Sigmoid colon (tissue), 7 donors: ENCODE measurements around the gene VWA3A. TPM values are rescaled to one million over a fixed set of nuclear protein-coding genes. Genes with fewer than 3 reads are reported as not detected.

Experiments used
- DNase-seq: peaks from one replicate; pipeline ENCODE4 v3.0.0-alpha.2; 2019
- H3K27ac ChIP-seq, 4 donors: fragments of 200-600 bp; sonication (generic); one replicate each; pipeline ENCODE4 v1.5.1; 2016 to 2019; ENCODE audit warnings: mild to moderate bottlenecking in 1 of 4
- H3K27me3 ChIP-seq, 3 donors: fragments of 200-600 bp; sonication (generic); one replicate each; pipeline ENCODE4 v1.5.1; 2019; ENCODE audit warnings: mild to moderate bottlenecking in 1 of 3
- H3K36me3 ChIP-seq, 4 donors: fragments of 200-600 bp; sonication (generic); one replicate each; pipeline ENCODE4 v1.5.1; 2016 to 2019
- H3K4me1 ChIP-seq, 4 donors: fragments of 200-600 bp; sonication (generic); one replicate each; pipeline ENCODE4 v1.5.1; 2017 to 2019
- H3K4me3 ChIP-seq, 4 donors: fragments of 200-600 bp; sonication (generic); one replicate each; pipeline ENCODE4 v1.5.1; 2017 to 2019; ENCODE audit warnings: mild to moderate bottlenecking in 2 of 4, moderate library complexity in 1 of 4
- H3K9me3 ChIP-seq, 4 donors: fragments of 200-600 bp in 3 of 4; sonication (generic) in 3 of 4; one replicate each; pipeline versions ENCODE4 v1.5.1 to v1.6.1; 2013 to 2019
- CTCF ChIP-seq, 4 experiments: fragments of 450-650 bp in 3 of 4; fragments of 200-600 bp in 1 of 4; IDR thresholded peaks; one replicate each; pipeline ENCODE4 v1.5.1; 2016 to 2019; ENCODE audit warnings: antibody characterized with exemption in 4 of 4, mild to moderate bottlenecking in 3 of 4, moderate library complexity in 2 of 4
- EP300 ChIP-seq, 4 donors: sonication (generic); formaldehyde crosslinking; IDR thresholded peaks; one replicate each; pipeline ENCODE4 v1.6.1; 2017; ENCODE audit warnings: antibody characterized with exemption in 4 of 4
- POLR2A ChIP-seq, 2 donors: fragments of 450-650 bp; IDR thresholded peaks; one replicate each; pipeline ENCODE4 v1.6.1; 2016; ENCODE audit warnings: antibody characterized with exemption in 2 of 2, mild to moderate bottlenecking in 2 of 2, moderate library complexity in 2 of 2
- POLR2AphosphoS5 ChIP-seq, 4 donors: sonication (generic); formaldehyde crosslinking; IDR thresholded peaks; one replicate each; pipeline ENCODE4 v1.6.1; 2017; ENCODE audit warnings: antibody characterized with exemption in 4 of 4
- WGBS, 2 donors: extraction: QIAGEN DNeasy Blood & Tissue Kit; methylation state at CpG; one replicate each; pipeline ENCODE4 v1.1.7; 2013; 5-methylcytosine and 5-hydroxymethylcytosine counted together
- intact Hi-C: fragments of 100-400 bp; cut with DNase I; formaldehyde crosslinking; loops from one replicate; pipeline ENCODE4 v1.15.1; 2023
- polyA plus RNA-seq, 3 donors: library from polyadenylated mRNA; stranded (reverse); fragments of 200-250 nt; gene quantifications; one replicate each; pipeline ENCODE4 v1.2.3, GENCODE V29; 2013
- total RNA-seq, 4 donors: library from RNA; depleted of rRNA; stranded (reverse); fragments of >200 nt; gene quantifications; one replicate each; pipeline ENCODE4 v1.1.0, GENCODE V29; 2016
- donor health status: healthy with polysubstance abuse.
- donor health status: Bipolar disorder and iron deficiency.
- donor health status: healthy.

Gene VWA3A
- total and polyA plus RNA-seq, 7 donors = under 0.01 to 0.55 (median 0.07) TPM; not detected in 4

- DNase-seq = peak; percentile 88
- Histone ChIP-seq H3K27ac (peak overlapping the region; percentile 90 to 96 (median 93)), H3K9me3 (no peaks in the 10 kb centered on the region), H3K4me3 (no peak overlapping the region), H3K4me1 (peaks cover 0 to 35% (median 30%) of the 10 kb centered on the region in 4 donors), H3K36me3 (no peaks in the 10 kb centered on the region), H3K27me3 (no peaks in the 10 kb centered on the region)
- intact Hi-C loops = loop anchor here (1.0 to 5.0 kb wide), 3 partner anchors 102 to 236 kb away; partner anchors contain the start of genes PDZD9 and UQCRC2
- WGBS, 2 donors = 24 to 28% methylated on average over 8 of the region's 8 CpGs
- TF ChIP-seq POLR2A (IDR thresholded peaks at IDR 0.05) (no peak), EP300 (IDR thresholded peaks at IDR 0.05) (no peak), CTCF (IDR thresholded peaks at IDR 0.05) (peak in 3 of 4 experiments; percentile 76 to 86 (median 79)), POLR2AphosphoS5 (IDR thresholded peaks at IDR 0.05) (peak in 1 of 4 donors; percentile 7)
These were observed 96.5 kb downstream of the VWA3A start for GRCh38 chr16:22188595-22189442.

GRCh38 chr16:22189473-22190080, 97.2 kb downstream of the VWA3A start:
- intact Hi-C loops = loop anchor here (2.0 to 5.0 kb wide), 3 partner anchors 102 to 237 kb away; partner anchors contain the start of genes CDR2 and UQCRC2
- H3K36me3 ChIP-seq = no peaks in the 10 kb centered on the region
- WGBS, 2 donors = 1 to 2% methylated on average over 18 of the region's 18 CpGs
- no peaks in the 10 kb centered on the region for H3K27me3 ChIP-seq
- H3K27ac ChIP-seq = peak overlapping the region; percentile 90 to 96 (median 93)
- peaks cover 0 to 35% (median 30%) of the 10 kb centered on the region in 4 donors for H3K4me1 ChIP-seq
- TF ChIP-seq CTCF (IDR thresholded peaks at IDR 0.05) (no peak), EP300 (IDR thresholded peaks at IDR 0.05) (no peak), POLR2AphosphoS5 (IDR thresholded peaks at IDR 0.05) (no peak), POLR2A (IDR thresholded peaks at IDR 0.05) (no peak)
- peak; percentile 86 for DNase-seq
- H3K9me3 ChIP-seq = no peaks in the 10 kb centered on the region
- H3K4me3 ChIP-seq = peak overlapping the region; percentile 60 to 87 (median 66)

GRCh38 chr16:22190081-22190775, 97.9 kb downstream of the VWA3A start:
- Histone ChIP-seq H3K27ac (peak overlapping the region; percentile 90 to 96 (median 93)), H3K9me3 (no peaks in the 10 kb centered on the region), H3K4me1 (peaks cover 0 to 35% (median 30%) of the 10 kb centered on the region in 4 donors), H3K27me3 (no peaks in the 10 kb centered on the region), H3K4me3 (peak overlapping the region; percentile 60 to 87 (median 66)), H3K36me3 (no peaks in the 10 kb centered on the region)
- DNase-seq = peak; percentile 92
- intact Hi-C loops = loop anchor here (5.0 kb wide), 1 partner anchor 182 kb away; the partner anchor contains the start of gene CDR2
- WGBS, 2 donors = 0% methylated on average over 72 of the region's 72 CpGs
- TF ChIP-seq EP300 (IDR thresholded peaks at IDR 0.05) = peak in 1 of 4 donors; percentile 1
- peak; percentile 15 to 79 for TF ChIP-seq POLR2A (IDR thresholded peaks at IDR 0.05)
- no peak for TF ChIP-seq CTCF (IDR thresholded peaks at IDR 0.05)
- peak; percentile 62 to 88 (median 82) for TF ChIP-seq POLR2AphosphoS5 (IDR thresholded peaks at IDR 0.05)

- WGBS, 2 donors = 1% methylated on average over 43 of the region's 43 CpGs
- DNase-seq = peak; percentile 100
- Histone ChIP-seq H3K36me3 (no peaks in the 10 kb centered on the region), H3K4me3 (peak overlapping the region; percentile 35 to 87 (median 66)), H3K4me1 (peaks cover 0 to 36% (median 30%) of the 10 kb centered on the region in 4 donors), H3K27me3 (no peaks in the 10 kb centered on the region), H3K9me3 (no peaks in the 10 kb centered on the region), H3K27ac (peak overlapping the region; percentile 90 to 96 (median 93))
- peak; percentile 95 to 98 (median 96) for TF ChIP-seq POLR2AphosphoS5 (IDR thresholded peaks at IDR 0.05)
- TF ChIP-seq POLR2A (IDR thresholded peaks at IDR 0.05) = peak; percentile 90 to 92
- TF ChIP-seq CTCF (IDR thresholded peaks at IDR 0.05) = no peak
- intact Hi-C loops = loop anchor here (5.0 kb wide), 1 partner anchor 181 kb away; the partner anchor contains the start of gene CDR2
These were observed 98.6 kb downstream of the VWA3A start for GRCh38 chr16:22190776-22191531.
